Measurements from ENCODE around the gene PTPRD. TPM values are rescaled to one million over a fixed set of nuclear protein-coding genes. Genes with fewer than 3 reads are reported as not detected.

The PTPRD gene
- 5.0 and 17.2 TPM in 2 replicates for total RNA-seq

GRCh38 chr9:10612641-10613398, at the start of gene PTPRD:
Gene PTPRD (minus strand): TSS chr9:10613002.

Measured in smooth muscle cell of the pulmonary artery (primary cell).